GM18507 (cell line): Measurements from ENCODE around the gene RGS6.
A peak's percentile ranks its signal among the peaks of the same experiment; 100 is the strongest.

Experiments used
- DNase-seq: peaks from one replicate; pipeline ENCODE4 v3.0.0; 2011; ENCODE audit warnings: low read depth; ENCODE audit not compliant: insufficient read length; ENCODE audit errors: extremely low spot score
- FAIRE-seq: peaks from 2 replicates; lab custom pipeline; 2011; peaks lifted over from hg19 to GRCh38; lab: Jason Lieb, UNC

The RGS6 gene

GRCh38 chr14:72418806-72419205 is 486.6 kb downstream of the RGS6 start:
- FAIRE-seq (no peak), DNase-seq (no peak)

- DNase-seq (no peak), FAIRE-seq (no peak)
Observed at GRCh38 chr14:72419226-72419775, 487.1 kb downstream of the RGS6 start.

GRCh38 chr14:72420749-72421474 is 488.7 kb downstream of the RGS6 start:
- no peak for DNase-seq

GRCh38 chr14:72423957-72424356 is 491.7 kb downstream of the RGS6 start:
- DNase-seq (no peak), FAIRE-seq (no peak)

More at GRCh38 chr14:72420749-72421474, 488.7 kb downstream of the RGS6 start:
- peak; percentile 72 for FAIRE-seq

GRCh38 chr14:72430457-72430856 is 498.2 kb downstream of the RGS6 start:
- no peak for DNase-seq
- no peak for FAIRE-seq

- DNase-seq (no peak), FAIRE-seq (no peak)
Observed at GRCh38 chr14:72432748-72433147, 500.5 kb downstream of the RGS6 start.

- DNase-seq: no peak
- FAIRE-seq: no peak
Observed at GRCh38 chr14:72433511-72433910, 501.3 kb downstream of the RGS6 start.

GRCh38 chr14:72434856-72435255 is 502.6 kb downstream of the RGS6 start:
- DNase-seq (no peak), FAIRE-seq (no peak)

GRCh38 chr14:72439707-72440106 is 507.5 kb downstream of the RGS6 start:
- DNase-seq (no peak), FAIRE-seq (peak; percentile 72)

GRCh38 chr14:72443256-72443655 is 511.0 kb downstream of the RGS6 start:
- FAIRE-seq (no peak), DNase-seq (no peak)

- peak; percentile 70 for FAIRE-seq
Observed at GRCh38 chr14:72443991-72444441, 511.8 kb downstream of the RGS6 start.

GRCh38 chr14:72444701-72445100 is 512.5 kb downstream of the RGS6 start:
- FAIRE-seq: no peak

More at GRCh38 chr14:72443991-72444441, 511.8 kb downstream of the RGS6 start:
- DNase-seq: no peak

GRCh38 chr14:72448212-72448611 is 516.0 kb downstream of the RGS6 start:
- FAIRE-seq: no peak
- DNase-seq: no peak

More at GRCh38 chr14:72444701-72445100, 512.5 kb downstream of the RGS6 start:
- no peak for DNase-seq

- FAIRE-seq (peak; percentile 55), DNase-seq (no peak)
Observed at GRCh38 chr14:72450473-72451044, 518.3 kb downstream of the RGS6 start.

GRCh38 chr14:72451054-72451972 is 519.1 kb downstream of the RGS6 start:
- FAIRE-seq (peak; percentile 80), DNase-seq (no peak)

- DNase-seq (no peak), FAIRE-seq (no peak)
Observed at GRCh38 chr14:72452774-72453173, 520.5 kb downstream of the RGS6 start.

- FAIRE-seq (no peak), DNase-seq (no peak)
Observed at GRCh38 chr14:72454388-72455160, 522.3 kb downstream of the RGS6 start.

GRCh38 chr14:72457641-72458040 is 525.4 kb downstream of the RGS6 start:
- FAIRE-seq (no peak), DNase-seq (no peak)

- DNase-seq: no peak
- no peak for FAIRE-seq
Observed at GRCh38 chr14:72462056-72462455, 529.8 kb downstream of the RGS6 start.
